DMS53 (cell line): ENCODE results near the gene ARSI.

Experiments used
- DNase-seq: peaks from one replicate; lab custom pipeline; 2025; lab: John Stamatoyannopoulos, UW

ARSI gene

GRCh38 chr5:150307617-150308426 is 5.1 kb upstream of the ARSI start:
- no peak for DNase-seq

- no peak for DNase-seq
Measured at GRCh38 chr5:150306775-150307174, 4.1 kb upstream of the ARSI start.

- DNase-seq, result no peak
Measured at GRCh38 chr5:150305557-150305956, 2.9 kb upstream of the ARSI start.

- DNase-seq, result no peak
Measured at GRCh38 chr5:150305095-150305494, 2.4 kb upstream of the ARSI start.

- no peak for DNase-seq
Measured at GRCh38 chr5:150304481-150305081, 1.9 kb upstream of the ARSI start.

- DNase-seq, result no peak
Measured at GRCh38 chr5:150303660-150304386, 1.1 kb upstream of the ARSI start.

GRCh38 chr5:150303070-150303615 is 438 bp upstream of the ARSI start:
- no peak for DNase-seq

- DNase-seq, result no peak
Measured at GRCh38 chr5:150301901-150302300, 804 bp downstream of the ARSI start.

- DNase-seq, result no peak
Measured at GRCh38 chr5:150301170-150301505, 1.6 kb downstream of the ARSI start.

- DNase-seq, result no peak
Measured at GRCh38 chr5:150300496-150301169, 2.1 kb downstream of the ARSI start.

GRCh38 chr5:150299571-150300327 is 3.0 kb downstream of the ARSI start:
- DNase-seq, result no peak

GRCh38 chr5:150298701-150299451 is 3.8 kb downstream of the ARSI start:
- DNase-seq, result no peak

GRCh38 chr5:150297934-150298595 is 4.6 kb downstream of the ARSI start:
- DNase-seq, result no peak

- DNase-seq, result no peak
Measured at GRCh38 chr5:150297236-150297890, 5.3 kb downstream of the ARSI start.

GRCh38 chr5:150296496-150296895 is 6.2 kb downstream of the ARSI start:
- DNase-seq, result no peak

- DNase-seq, result no peak
Measured at GRCh38 chr5:150295741-150296486, 6.8 kb downstream of the ARSI start.

- DNase-seq, result peak; percentile 53
Measured at GRCh38 chr5:150295172-150295634, 7.5 kb downstream of the ARSI start.

GRCh38 chr5:150294551-150295071 is 8.1 kb downstream of the ARSI start:
- DNase-seq, result no peak
